Fibroblast of lung (primary cell): ENCODE measurements around the gene NHERF1. TPM values are rescaled to one million over a fixed set of nuclear protein-coding genes. Genes with fewer than 3 reads are reported as not detected.

Experiments used
- DNase-seq, 2 donors: peaks; one replicate each; pipeline versions ENCODE4 v3.0.0 to v3.0.0-alpha.2; 2010; ENCODE audit warnings: low read depth in 2 of 2
- H2AFZ ChIP-seq: 2 replicates; pipeline ENCODE4 v1.5.1; 2012; ENCODE audit warnings: low read length, control low read depth, inconsistent platforms
- H3K27ac ChIP-seq: 2 replicates; pipeline ENCODE4 v1.5.1; 2011; ENCODE audit warnings: low read length, control low read depth; ENCODE audit not compliant: insufficient read depth
- H3K27me3 ChIP-seq: 2 replicates; pipeline ENCODE4 v1.5.1; 2011; ENCODE audit warnings: mild to moderate bottlenecking, low read length; ENCODE audit not compliant: control insufficient read depth, insufficient read depth
- H3K36me3 ChIP-seq: 2 replicates; pipeline ENCODE4 v1.5.1; 2011; ENCODE audit warnings: low read length; ENCODE audit not compliant: control insufficient read depth, insufficient read depth
- H3K4me1 ChIP-seq: 2 replicates; pipeline ENCODE4 v1.5.1; 2011; ENCODE audit warnings: low read length; ENCODE audit not compliant: control insufficient read depth, insufficient read depth; ENCODE audit errors: extremely low read depth
- H3K4me2 ChIP-seq: 2 replicates; pipeline ENCODE4 v1.5.1; 2011; ENCODE audit warnings: low read length, control low read depth; ENCODE audit not compliant: insufficient read depth; ENCODE audit errors: extremely low read depth
- H3K4me3 ChIP-seq, 4 experiments: fragments of 200-600 bp in 1 of 4; sonication (generic) in 1 of 4; replicated peaks in 1 of 4; 2 replicates each; pipeline ENCODE4 v1.5.1; 2011 to 2016; ENCODE audit warnings: low read length in 4 of 4, low read depth in 3 of 4, mild to moderate bottlenecking in 3 of 4, control low read depth in 2 of 4, inconsistent platforms in 1 of 4, mixed read lengths in 1 of 4; ENCODE audit not compliant: insufficient read depth in 1 of 4; ENCODE audit errors: control extremely low read depth in 1 of 4
- H3K79me2 ChIP-seq: 2 replicates; pipeline ENCODE4 v1.5.1; 2012; ENCODE audit warnings: mild to moderate bottlenecking, low read length, inconsistent platforms; ENCODE audit not compliant: control insufficient read depth, insufficient read depth
- H3K9ac ChIP-seq: 2 replicates; pipeline ENCODE4 v1.5.1; 2011; ENCODE audit warnings: mild to moderate bottlenecking, low read length, control low read depth; ENCODE audit not compliant: insufficient read depth
- H3K9me3 ChIP-seq: 2 replicates; pipeline ENCODE4 v1.5.1; 2012; ENCODE audit warnings: low read depth, low read length; ENCODE audit not compliant: control insufficient read depth, insufficient read depth
- H4K20me1 ChIP-seq: 2 replicates; pipeline ENCODE4 v1.5.1; 2011; ENCODE audit warnings: low read length; ENCODE audit not compliant: control insufficient read depth, insufficient read depth; ENCODE audit errors: extremely low read depth
- CTCF ChIP-seq, 2 donors: IDR thresholded peaks in 1 of 2; conservative IDR thresholded peaks in 1 of 2; 1 replicate in 1 of 2; 2 replicates in 1 of 2; pipeline ENCODE4 v1.5.1; 2011 to 2012; ENCODE audit warnings: low read length in 2 of 2, control low read depth in 1 of 2, inconsistent platforms in 1 of 2, low read depth in 1 of 2, mild to moderate bottlenecking in 1 of 2
- EZH2 ChIP-seq: IDR thresholded peaks from 2 replicates; pipeline ENCODE4 v1.5.1; 2012; ENCODE audit warnings: low read length, control low read depth, mild to moderate bottlenecking; ENCODE audit errors: missing control alignments
- polyA plus RNA-seq, 2 donors: library from polyadenylated mRNA; depleted of rRNA in 1 of 2; stranded (reverse) in 1 of 2; unstranded in 1 of 2; fragments of >200 nt; gene quantifications; 2 replicates each; pipeline ENCODE4 v1.2.1, GENCODE V29; 2011 to 2012; ENCODE audit warnings: missing spikeins in 1 of 2
- total RNA-seq: library from RNA; depleted of rRNA; stranded (reverse); fragments of >200 nt; gene quantifications from 2 replicates; pipeline ENCODE4 v1.2.1, GENCODE V29; 2014

NHERF1 gene
- total and polyA plus RNA-seq, 2 donors (not counting 1 experiment from before 2014, with no cell fraction given): 10.2 to 13.9 TPM

DNA sequence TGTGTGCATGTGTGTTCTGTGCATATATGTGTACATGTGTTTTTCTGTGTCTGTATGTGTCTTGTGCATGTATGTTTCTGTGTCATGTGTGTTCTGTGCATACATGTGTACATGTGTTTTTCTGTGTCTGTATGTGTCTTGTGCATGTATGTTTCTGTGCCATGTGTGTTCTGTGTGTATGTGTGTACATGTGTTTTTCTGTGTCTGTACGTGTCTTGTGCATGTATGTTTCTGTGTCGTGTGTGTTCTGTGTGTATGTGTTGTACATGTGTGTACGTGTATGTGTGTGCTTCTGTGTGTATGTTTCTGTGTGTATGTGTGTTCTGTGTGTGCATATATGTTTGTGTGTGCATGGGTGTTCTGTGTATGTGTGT lies 19.7 kb upstream of the NHERF1 start:
- no peaks in the 10 kb centered on the region for H3K9me3 ChIP-seq
- H3K27ac ChIP-seq: no peak overlapping the region
- no peak overlapping the region for H3K4me3 ChIP-seq
- H3K9ac ChIP-seq: no peak overlapping the region
- TF ChIP-seq CTCF (conservative IDR thresholded peaks at IDR 0.05 in 1 of 2, IDR thresholded peaks at IDR 0.05 in 1 of 2; ENCODE audit: low read depth in 1 of 2, low read length in 2 of 2): no peak
- TF ChIP-seq EZH2: no peak
- H2AFZ ChIP-seq: no peak overlapping the region
- DNase-seq: no peak
- no peaks in the 10 kb centered on the region for H3K79me2 ChIP-seq
- no peaks in the 10 kb centered on the region for H4K20me1 ChIP-seq
- no peak overlapping the region for H3K4me2 ChIP-seq
- no peaks in the 10 kb centered on the region for H3K27me3 ChIP-seq
- H3K4me1 ChIP-seq: no peaks in the 10 kb centered on the region
- H3K36me3 ChIP-seq: no peaks in the 10 kb centered on the region

DNA sequence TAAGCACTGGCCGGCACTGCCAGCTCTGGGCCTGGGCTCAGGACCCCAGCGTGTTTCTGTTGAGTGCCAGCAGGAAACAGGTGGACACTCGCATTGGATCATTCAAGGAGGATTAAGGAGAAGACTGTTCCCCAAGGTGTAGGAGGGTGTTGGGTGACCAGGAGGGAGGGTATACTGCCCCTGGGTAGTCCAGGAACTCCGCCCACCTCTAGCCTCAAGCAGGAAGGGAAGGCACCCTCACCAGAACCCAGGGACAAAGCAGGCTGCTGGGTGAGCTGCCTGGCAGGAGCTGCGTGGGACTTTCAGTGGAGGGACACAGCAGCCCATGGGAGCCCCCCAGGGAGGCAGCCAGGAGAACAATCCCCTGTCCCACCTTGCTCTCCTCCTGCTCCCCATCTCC lies 19.1 kb upstream of the NHERF1 start:
- H3K4me3 ChIP-seq: no peak overlapping the region
- H3K9me3 ChIP-seq: no peaks in the 10 kb centered on the region
- no peak overlapping the region for H3K9ac ChIP-seq
- no peaks in the 10 kb centered on the region for H3K4me1 ChIP-seq
- no peaks in the 10 kb centered on the region for H3K27me3 ChIP-seq
- TF ChIP-seq EZH2 (no peak), CTCF (conservative IDR thresholded peaks at IDR 0.05 in 1 of 2, IDR thresholded peaks at IDR 0.05 in 1 of 2; ENCODE audit: low read depth in 1 of 2, low read length in 2 of 2) (no peak)
- no peaks in the 10 kb centered on the region for H4K20me1 ChIP-seq
- no peaks in the 10 kb centered on the region for H3K79me2 ChIP-seq
- H3K4me2 ChIP-seq: no peak overlapping the region
- no peak for DNase-seq
- H3K36me3 ChIP-seq: no peaks in the 10 kb centered on the region
- H2AFZ ChIP-seq: no peak overlapping the region
- no peak overlapping the region for H3K27ac ChIP-seq

DNA sequence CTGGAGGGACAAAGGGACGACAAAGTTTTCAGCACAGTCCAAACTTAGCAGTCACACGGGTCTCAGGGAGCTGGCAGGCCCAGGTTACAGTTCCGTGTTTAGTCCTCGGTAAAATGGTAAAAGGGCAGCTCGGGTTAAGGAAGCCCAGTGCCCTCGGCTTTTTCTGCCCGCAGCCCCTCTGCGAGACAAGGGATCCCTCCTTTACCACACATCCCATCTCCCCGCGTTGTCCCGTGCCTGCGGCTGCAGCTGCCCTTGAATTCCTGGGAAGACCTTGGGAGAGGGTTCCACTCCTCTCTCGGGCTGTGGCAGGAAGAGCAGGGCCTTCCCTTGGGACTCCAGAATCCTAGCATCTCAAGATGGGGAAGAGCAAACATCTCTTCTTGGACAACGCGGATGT lies 18.6 kb upstream of the NHERF1 start:
- no peak overlapping the region for H3K9ac ChIP-seq
- no peak overlapping the region for H3K4me3 ChIP-seq
- H4K20me1 ChIP-seq: no peaks in the 10 kb centered on the region
- no peak for DNase-seq
- H3K79me2 ChIP-seq: no peaks in the 10 kb centered on the region
- H3K9me3 ChIP-seq: no peaks in the 10 kb centered on the region
- H3K36me3 ChIP-seq: no peaks in the 10 kb centered on the region
- no peaks in the 10 kb centered on the region for H3K27me3 ChIP-seq
- TF ChIP-seq EZH2 (no peak), CTCF (conservative IDR thresholded peaks at IDR 0.05 in 1 of 2, IDR thresholded peaks at IDR 0.05 in 1 of 2; ENCODE audit: low read depth in 1 of 2, low read length in 2 of 2) (no peak)
- H2AFZ ChIP-seq: no peak overlapping the region
- H3K4me1 ChIP-seq: no peaks in the 10 kb centered on the region
- no peak overlapping the region for H3K4me2 ChIP-seq
- H3K27ac ChIP-seq: no peak overlapping the region
